ENCODE data around the gene NAALADL2.
"Not testable (repeated sequence)": the region's sequence is repeated elsewhere in the genome, so short reads cannot be mapped to it uniquely, and the experiment has no call there.

Gene NAALADL2

GRCh38 chr3:175149675-175150074, 290.5 kb downstream of the NAALADL2 start:
- no peak for DNase-seq

GRCh38 chr3:175150812-175151401, 291.8 kb downstream of the NAALADL2 start:
- DNase-seq = no peak

- DNase-seq = no peak
Observed at GRCh38 chr3:175153595-175153994, 294.5 kb downstream of the NAALADL2 start.

- no peak for DNase-seq
Observed at GRCh38 chr3:175155172-175155571, 296.0 kb downstream of the NAALADL2 start.

- DNase-seq = no peak
Observed at GRCh38 chr3:175159202-175159601, 300.1 kb downstream of the NAALADL2 start.

GRCh38 chr3:175161291-175161690, 302.2 kb downstream of the NAALADL2 start:
- DNase-seq = no peak

GRCh38 chr3:175163686-175164085, 304.6 kb downstream of the NAALADL2 start:
- DNase-seq = no peak

- DNase-seq = not testable (repeated sequence)
Observed at GRCh38 chr3:175173117-175173516, 314.0 kb downstream of the NAALADL2 start.

- DNase-seq = no peak
Observed at GRCh38 chr3:175176556-175176955, 317.4 kb downstream of the NAALADL2 start.

GRCh38 chr3:175179055-175179454, 319.9 kb downstream of the NAALADL2 start:
- DNase-seq = no peak

- DNase-seq = no peak
Observed at GRCh38 chr3:175184392-175184791, 325.3 kb downstream of the NAALADL2 start.

- no peak for DNase-seq
Observed at GRCh38 chr3:175185903-175186302, 326.8 kb downstream of the NAALADL2 start.

GRCh38 chr3:175186511-175186910, 327.4 kb downstream of the NAALADL2 start:
- DNase-seq = no peak

- DNase-seq = no peak
Observed at GRCh38 chr3:175187586-175187985, 328.5 kb downstream of the NAALADL2 start.

GRCh38 chr3:175192536-175192935, 333.4 kb downstream of the NAALADL2 start:
- DNase-seq = no peak

- DNase-seq = no peak
Observed at GRCh38 chr3:175193815-175194518, 334.8 kb downstream of the NAALADL2 start.

- no peak for DNase-seq
Observed at GRCh38 chr3:175198991-175199783, 340.1 kb downstream of the NAALADL2 start.

- no peak for DNase-seq
Observed at GRCh38 chr3:175199961-175200360, 340.8 kb downstream of the NAALADL2 start.

GRCh38 chr3:175200391-175201095, 341.4 kb downstream of the NAALADL2 start:
- DNase-seq = no peak

- no peak for DNase-seq
Observed at GRCh38 chr3:175207361-175207760, 348.2 kb downstream of the NAALADL2 start.

GRCh38 chr3:175208326-175208725, 349.2 kb downstream of the NAALADL2 start:
- no peak for DNase-seq

GRCh38 chr3:175211466-175211865, 352.3 kb downstream of the NAALADL2 start:
- DNase-seq = no peak

- no peak for DNase-seq
Observed at GRCh38 chr3:175212896-175213295, 353.8 kb downstream of the NAALADL2 start.

Measured in T-helper 1 cell (primary cell).